GM21381 (cell line): ENCODE results near the gene KLHL18.
"Not testable (repeated sequence)": the region's sequence is repeated elsewhere in the genome, so short reads cannot be mapped to it uniquely, and the experiment has no call there.

ENCODE experiments used
- ATAC-seq: cut with Tn5 transposase; IDR thresholded peaks from one replicate; pipeline ENCODE4 v1.9.1; 2021; ENCODE audit warnings: mild to moderate bottlenecking, moderate library complexity; ENCODE audit not compliant: unreplicated experiment

KLHL18 gene

DNA sequence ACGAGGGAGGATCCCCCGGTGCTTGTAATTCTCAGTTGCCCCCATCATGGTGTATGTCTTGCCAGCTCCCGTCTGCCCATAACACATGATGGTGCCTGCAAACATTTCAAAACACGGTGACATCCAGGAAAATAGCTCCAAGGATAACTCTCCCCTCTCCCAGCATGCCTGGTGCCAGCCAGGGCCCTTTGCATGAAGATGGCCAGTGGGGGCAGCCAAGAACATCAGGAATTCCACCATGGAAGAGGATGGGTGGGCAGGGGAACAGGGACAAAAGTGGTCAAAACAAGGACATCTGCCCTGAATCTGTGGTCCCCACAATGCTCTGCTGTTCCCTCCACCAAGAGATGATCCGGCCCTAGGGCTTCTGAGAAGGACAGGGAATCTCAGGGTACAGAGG is 9.2 kb upstream of the KLHL18 start:
- no peak for ATAC-seq

DNA sequence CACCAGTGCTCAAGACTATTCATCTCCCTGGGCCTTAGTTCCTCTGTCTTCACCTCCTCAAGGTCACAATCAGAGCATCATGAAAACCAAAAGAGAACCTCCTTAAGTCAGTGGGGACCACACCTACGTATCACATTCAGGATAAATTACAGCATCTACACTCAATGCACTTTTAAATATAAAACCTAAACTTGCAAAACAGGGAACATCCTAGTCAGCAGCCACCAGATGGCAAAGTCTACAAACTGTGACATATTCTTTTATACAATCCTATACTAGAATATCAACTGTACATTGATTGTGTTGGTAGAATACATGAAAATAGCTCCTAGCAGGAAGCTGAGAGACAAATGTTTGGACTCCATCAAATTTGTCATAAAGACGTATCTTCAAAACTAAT is 8.1 kb upstream of the KLHL18 start:
- no peak for ATAC-seq

DNA sequence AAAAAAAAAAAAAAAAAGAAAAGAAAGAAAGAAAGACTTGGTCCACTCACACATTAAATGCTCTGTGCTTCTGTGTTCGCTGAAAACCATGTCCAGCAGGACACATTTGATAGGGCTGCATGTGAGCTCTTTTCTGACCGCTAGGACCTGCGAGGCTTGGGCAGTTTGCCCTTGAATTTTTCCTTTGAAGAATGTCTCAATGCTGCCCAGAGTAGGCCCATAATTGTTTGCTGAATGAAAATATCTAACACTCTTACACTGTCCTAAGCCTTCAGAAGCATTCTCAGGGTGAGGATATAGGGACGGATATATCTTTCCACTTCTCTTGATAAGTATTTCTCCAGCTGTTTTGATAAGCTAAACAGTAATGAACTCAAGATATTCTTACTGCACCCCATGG is 6.2 kb upstream of the KLHL18 start:
- no peak for ATAC-seq

DNA sequence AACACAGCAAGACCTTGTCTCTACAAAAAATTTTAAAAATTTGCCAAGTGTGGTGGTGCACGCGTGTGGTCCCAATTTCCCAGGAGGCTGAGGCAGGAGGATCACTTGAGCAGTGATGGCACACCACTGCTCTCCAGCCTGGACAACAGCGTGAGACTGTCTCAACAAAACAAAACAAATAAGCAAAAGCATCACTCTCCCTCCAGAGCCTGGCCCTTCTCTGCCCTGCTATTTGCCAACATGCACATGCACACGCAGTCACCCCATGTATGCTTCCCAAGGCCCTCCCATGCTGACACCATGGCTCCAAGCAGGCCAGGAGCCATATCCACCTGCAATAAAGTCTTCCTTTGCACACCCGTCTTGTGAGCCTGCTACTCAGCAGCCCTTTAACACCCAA is 2.2 kb upstream of the KLHL18 start:
- no peak for ATAC-seq

DNA sequence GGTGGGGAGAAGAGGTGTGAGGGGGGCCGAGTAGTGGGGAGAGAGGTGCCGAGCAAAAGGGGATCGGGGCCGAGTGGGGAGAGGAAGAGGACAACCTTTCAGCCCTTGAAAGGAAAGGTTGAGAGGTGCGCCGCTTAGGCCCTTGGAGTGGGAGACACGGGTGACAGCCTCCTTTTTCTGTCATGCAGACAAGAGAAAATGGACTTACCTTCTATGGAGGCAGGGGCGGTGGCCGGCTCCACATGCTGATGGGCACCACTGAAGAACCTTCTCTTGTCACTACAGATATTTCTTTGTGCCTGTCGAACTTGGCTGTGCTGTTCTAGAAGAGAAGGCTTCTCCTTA is 421 bp downstream of the KLHL18 start:
- peak; percentile 4 for ATAC-seq

DNA sequence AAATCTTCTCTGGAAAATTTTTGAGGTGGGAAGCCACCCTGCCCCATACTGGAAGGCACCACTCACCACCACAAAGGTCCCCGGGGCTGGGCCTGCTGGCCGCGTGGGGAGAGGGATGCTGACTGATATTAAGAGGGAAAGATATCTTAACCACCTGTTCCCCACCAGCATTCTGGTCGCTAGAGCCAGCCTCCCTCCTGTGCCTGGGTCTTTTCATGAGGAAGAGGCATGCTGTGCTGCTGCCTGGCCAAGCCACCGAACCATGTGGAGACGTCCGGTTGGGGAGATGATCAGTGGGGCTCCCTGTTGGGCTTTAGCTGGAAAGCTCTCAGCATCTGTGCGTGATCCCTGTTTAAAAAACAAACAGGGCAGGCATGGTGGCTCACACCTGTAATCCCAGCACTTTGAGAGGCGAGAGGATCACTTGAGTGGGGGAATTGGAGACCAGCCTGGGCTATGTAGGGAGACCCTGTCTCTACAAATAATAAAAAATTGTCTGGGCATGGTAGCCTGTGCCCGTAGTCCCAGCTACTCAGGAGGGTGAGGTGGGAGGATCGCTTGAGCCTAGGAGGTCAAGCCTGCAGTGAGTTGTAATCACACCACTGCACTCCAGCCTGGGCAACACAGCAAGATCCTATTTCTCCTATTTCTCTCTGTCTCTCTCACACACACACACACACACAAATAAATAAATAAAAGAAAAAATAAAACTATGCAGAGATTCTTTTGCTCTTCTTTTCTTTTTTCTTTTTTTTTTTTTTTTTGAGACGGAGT is 1.0 kb downstream of the KLHL18 start:
- ATAC-seq = no peak

DNA sequence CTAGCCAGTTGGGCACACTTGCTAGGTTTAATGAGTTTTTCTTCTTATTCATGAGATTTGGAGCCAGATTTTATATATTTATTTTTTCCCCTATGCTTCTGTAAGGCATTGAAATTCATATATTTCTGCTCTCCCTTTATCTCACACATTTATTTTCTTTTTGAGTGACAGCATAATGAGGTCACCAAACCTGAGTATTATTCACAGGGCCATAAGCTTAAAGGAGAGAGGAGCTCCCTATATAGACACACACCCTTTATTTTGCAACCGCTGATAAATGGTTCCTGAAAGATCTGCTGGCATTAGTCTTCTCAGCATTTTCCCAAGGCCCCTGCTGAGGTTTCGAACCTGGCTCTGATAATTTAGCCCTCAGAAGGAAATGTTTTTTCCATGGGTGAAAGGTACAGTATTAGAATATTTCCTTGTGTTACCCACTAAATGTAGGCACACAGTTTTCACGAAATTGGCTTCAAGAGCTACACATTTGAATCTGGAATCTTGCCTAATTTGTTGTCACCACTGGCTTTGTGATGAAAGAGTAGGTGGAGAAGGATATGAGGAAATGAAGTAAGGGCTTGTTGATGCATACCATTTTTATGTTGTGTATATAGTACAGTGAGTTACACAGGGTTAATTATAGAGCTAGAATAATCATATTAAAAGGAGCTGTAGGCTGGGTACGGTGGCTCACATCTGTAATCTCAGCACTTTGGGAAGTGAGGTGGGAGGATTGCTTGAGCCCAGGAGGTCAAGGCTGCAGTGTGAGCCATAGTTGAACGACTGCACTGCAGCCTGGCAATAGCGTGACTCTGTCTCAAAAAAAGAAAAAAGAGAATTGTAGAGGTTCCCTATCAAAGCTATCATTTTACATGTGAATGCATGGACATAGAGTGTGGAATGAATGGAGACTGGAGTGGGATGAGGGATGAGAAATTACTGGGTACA is 6.5 kb downstream of the KLHL18 start:
- ATAC-seq = no peak

DNA sequence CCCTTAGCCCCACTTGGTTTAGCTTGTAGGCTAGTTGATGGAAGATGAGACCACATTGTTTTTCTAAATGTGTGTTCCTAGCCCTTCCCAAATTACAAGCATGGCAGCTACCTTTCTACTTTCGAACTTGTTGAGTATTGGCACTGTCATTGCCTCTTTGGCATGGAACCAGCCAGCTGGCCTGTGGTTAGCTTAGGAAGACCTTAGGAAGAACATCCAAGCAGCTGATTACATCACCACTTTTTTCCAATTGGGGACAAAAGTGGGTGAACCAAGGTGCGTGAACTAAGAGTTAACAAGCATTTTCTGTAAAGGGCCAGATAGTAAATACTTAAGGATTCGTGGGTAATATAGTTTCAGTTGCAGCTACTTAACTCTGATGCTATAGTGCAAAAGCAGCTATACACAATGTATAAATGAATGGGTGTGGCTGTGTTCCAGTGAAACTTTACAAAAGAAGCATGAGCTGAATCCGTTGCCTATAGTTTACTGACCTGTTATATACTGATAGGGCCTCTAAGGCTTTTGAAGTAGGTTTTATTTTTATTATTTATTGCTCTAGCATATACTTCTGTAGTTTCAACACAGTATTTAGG is 8.5 kb downstream of the KLHL18 start:
- no peak for ATAC-seq

DNA sequence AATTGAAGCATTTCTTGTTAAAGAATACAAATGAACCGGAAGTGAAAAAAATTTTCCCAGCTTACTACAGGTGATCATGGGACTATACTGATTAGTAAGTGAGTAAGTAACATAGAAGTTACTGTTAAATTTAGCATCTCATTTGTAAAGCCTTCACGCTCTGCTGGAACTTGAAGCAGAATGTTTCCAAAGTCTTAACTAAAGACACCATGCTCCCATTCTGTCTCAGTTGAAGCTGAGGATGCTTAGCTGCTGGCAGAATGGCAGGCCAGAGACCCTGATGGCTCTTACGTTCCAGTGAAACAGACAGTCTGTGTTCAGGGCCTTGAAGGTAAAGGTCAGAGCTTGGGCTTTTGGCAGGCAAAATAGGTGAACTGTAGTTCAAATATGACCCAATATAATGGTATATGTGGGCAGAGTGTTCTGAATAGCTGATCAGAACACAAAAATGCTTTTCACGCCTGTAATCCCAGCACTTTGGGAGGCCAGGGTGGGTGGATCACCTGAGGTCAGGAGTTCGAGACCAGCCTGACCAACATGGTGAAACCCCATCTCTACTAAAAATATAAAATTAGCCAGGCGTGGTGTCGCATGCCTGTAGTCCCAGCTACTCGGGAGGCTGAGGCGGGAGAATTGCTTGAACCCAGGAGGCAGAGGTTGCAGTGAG is 9.1 kb downstream of the KLHL18 start:
- not testable (repeated sequence) for ATAC-seq

DNA sequence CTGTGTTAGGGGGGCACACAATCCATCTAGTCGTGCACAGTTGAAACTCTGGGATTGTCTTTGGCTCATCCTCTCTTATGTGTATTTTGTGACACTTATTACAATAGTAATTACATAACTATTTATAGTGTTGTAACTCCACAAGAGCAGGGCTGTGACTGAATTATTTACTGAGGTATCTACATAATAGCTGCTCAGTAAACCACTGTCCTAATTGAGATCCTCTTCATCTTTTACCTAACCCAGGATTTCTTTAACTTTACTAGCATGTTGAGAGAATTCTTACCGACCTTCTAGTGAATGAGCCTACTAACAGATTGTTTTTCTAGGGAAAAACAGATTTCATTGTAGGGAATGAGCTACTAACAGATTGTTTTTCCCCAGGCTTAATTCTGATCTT is 11.1 kb downstream of the KLHL18 start:
- no peak for ATAC-seq

DNA sequence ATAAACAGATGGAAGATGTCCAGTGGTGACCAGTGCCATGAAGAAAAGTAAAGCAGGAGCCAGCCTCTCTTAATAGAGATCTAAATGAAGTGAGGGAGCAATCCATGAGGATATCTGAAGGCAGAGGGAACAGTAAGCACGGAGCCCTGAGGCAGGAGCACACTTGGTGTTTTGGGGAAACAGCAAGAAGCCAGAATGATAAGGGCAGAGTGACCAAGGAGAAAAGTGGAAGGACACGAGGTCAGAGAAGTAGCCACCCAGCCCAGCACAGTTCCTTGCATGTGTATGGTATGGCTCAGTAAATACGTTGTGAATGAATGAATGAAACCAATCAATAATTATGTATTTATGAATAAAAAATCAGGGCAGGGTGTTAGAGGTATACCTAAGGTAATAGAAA is 11.6 kb downstream of the KLHL18 start:
- no peak for ATAC-seq

DNA sequence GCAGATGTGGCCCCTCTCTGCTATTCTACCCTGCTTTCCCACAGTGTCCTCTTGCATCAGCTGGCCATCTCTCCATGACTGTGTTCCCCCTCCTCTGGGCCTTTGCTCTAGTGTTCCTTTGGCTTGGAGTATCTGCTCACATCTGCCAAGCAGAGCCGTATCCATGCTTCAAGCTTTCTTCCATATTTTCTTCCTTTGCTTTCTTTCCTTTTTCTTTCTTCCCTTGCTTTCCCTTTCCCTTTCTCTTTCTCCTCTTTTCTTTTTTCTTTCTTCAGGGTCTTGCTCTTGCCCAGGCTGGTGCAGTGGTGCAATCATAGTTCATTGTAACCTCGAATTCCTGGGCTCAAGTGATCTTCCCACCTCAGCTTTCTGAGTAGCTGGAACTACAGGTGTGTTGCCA is 12.6 kb downstream of the KLHL18 start:
- ATAC-seq = no peak

DNA sequence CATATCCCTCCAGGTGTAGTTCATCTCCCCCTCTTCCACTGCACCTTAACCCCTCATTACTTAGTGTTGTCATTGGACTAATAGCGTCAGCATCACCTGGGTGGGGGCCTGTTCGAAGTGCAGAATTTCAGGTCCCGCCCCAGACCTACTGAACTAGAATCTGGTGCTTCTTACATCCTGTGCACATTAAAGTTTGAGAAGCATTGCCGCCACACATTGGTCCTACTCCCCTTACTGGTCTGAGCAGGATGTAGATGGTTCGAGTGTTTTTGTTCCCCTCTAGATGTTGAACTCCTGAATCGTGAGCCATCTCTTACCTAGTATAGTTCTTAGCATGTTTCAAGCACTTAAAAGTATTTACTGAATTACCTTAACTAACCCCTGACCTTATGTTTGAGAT is 13.2 kb downstream of the KLHL18 start:
- ATAC-seq = no peak

DNA sequence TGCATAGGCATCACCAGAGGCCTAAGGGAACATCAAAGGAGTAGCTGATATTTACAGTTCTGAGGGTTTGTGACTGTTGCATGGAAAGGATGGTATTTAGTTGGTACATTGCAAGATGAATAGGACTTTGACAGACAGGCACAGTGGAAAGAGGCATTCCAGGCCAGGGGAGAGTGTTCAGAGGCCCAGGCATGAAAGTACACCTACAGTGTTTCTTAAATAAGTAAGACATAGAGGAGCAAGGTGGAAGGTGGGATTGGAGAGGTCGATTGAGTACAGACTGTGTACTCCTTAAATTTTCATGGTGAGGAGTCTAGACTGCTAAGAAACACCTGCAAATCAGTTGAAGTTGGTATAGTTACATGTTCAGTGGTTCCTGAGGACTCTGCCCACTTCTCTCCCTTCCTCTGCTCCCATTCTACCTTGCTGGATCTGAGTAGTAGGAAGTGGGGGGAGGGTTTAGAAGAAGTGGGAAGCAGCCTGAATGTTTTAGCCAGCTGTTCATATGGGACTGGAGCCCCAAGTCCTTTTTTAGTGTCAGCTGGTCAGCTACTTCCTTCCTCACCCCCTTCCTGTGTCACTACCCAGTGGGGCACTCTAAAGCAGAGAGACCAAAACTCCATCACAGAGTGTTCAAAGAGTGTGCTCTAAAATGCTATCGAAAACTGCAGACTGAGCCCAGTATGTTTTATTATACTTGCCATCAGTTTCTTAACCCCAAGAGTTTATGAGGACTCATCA is 14.0 kb downstream of the KLHL18 start:
- ATAC-seq = no peak

DNA sequence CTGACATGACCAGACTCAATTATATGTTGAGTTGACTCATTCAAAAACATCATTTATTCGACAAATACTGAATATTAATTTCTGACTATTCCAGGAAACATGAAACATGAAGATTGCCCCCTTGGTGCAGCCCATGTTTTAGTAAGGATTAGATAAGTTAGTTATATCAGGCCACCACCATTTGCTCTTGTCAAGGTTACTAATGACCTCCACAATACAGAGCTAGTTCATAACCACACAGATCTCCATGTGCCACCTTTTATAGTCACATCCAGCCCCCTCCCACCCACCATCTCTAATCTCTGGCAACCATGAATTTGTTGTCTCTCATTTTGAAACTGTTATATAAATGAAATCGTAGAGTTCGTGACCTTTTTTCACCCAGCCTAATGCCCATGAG is 15.7 kb downstream of the KLHL18 start:
- ATAC-seq = no peak

DNA sequence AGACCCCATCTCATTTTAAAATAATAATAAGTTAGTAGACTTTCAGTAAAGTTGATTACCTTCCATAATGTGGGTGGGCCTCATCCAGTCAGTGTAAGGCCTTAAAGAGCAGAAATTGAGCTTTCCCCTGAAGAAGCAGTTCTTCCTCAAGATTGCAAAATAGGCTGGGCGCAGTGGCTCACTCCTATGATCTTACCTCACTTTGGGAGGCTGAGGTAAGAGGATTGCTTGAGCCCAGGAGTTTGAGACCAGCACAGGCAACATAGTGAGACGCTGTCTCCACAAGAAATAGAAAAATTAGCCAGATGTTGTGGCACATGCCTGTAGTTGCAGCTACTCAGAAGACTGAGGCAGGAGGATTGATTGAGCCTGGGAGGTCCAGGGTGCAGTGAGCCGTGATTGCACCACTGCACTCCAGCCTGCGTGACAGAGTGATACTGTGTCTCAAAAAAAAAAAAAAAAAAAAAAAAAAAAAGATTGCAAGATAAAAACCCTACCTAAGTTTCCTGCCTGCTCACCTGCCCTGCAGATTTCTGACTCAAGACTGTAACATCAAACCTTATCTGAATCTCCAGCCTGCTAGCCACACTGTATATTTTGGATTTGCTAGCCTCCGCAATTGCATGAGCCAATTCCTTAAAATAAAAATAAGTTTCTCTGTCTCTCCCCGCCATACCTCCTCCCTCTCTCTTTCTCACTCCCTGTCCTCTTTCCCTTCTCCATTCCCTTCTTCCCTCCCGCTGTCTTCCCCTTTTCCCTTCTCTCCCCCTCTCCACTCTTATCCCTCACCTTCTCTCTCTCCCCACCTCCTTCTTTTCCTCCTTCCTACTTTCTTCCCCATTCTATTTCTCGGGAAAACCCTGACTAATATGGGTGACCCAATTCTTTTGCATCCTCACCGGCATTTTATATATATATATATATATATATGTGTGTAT is 16.9 kb downstream of the KLHL18 start:
- no peak for ATAC-seq

DNA sequence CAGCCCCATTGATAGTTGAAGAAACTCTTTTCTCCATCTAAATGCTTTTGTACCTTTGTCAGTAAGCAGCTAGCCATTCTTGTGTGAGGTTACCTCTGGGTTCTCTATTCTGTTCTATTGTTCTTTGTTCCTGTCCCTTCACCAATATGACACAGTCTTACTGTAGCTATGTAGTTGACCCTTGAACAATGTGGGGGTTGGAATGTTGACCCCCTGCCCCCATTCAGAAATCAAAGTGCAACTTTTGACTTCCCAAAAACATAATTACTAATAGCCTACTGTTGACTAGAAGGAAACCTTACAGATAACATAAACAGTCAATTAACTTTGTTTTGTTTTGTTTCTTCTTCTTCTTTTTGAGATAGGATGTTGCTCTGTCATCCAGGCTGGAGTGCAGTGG is 18.7 kb downstream of the KLHL18 start:
- no peak for ATAC-seq

DNA sequence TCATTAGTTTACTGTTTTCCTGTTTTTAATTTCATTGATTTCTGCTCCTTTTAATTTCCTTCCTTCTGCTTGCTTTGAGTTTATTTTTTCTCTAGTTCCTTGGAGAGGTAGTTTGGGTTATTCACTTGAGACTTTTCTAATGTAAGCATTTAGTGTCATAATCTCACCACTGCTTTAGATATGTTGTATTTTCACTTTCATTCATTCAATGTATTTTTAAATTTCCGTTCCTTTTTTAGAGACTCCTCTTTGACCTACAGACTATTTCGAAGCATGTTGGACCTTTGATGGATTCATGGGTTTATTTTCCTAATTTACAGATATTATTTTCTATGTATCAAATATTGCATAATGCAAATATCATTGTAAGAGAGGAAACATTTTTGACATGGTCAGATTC is 23.3 kb downstream of the KLHL18 start:
- ATAC-seq = no peak

DNA sequence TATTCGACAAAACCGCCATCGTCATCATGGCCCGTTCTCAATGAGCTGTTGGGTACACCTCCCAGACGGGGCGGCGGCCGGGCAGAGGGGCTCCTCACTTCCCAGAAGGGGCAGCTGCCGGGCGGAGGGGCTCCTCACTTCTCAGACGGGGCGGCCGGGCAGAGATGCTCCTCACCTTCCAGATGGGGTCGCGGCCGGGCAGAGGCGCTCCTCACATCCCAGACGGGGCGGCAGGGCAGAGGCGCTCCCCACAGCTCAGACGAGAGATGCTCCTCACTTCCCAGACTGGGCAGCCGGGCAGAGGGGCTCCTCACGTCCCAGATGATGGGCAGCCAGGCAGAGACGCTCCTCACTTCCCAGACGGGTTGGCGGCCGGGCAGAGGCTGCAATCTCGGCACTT is 26.5 kb downstream of the KLHL18 start:
- ATAC-seq = not testable (repeated sequence)

DNA sequence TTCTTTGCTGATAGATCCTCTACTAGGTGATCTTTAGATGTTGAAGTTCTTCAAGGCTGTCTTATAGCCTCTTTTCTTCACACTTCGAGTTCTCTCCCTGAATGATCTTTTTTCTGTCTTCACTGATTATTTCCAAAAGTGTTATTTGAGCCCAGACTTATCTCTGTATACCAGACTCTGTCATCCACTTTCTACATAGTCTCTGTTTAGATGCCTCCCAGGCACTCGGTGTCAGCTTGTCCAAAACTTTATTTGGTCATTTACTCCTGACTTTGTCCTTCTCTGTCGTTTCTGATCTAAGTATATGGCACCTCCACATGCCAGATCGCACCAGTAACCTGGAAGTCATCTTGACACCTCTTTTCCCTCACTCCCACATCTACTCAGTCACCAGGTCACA is 27.6 kb downstream of the KLHL18 start:
- no peak for ATAC-seq
